Mesodermal cell (in vitro differentiated cells): ENCODE data around the gene DNASE2B.

Source experiments
- H3K27ac ChIP-seq: 2 replicates; pipeline ENCODE4 v1.7.0; 2013; ENCODE audit warnings: mild to moderate bottlenecking, low read depth, low read length, moderate library complexity; ENCODE audit not compliant: severe bottlenecking
- H3K36me3 ChIP-seq: 2 replicates; pipeline ENCODE4 v1.7.1; 2013; ENCODE audit warnings: mild to moderate bottlenecking, low read length, moderate library complexity; ENCODE audit not compliant: control insufficient read depth, insufficient read depth
- H3K4me1 ChIP-seq: one replicate; pipeline ENCODE4 v1.7.1; 2013; ENCODE audit warnings: mild to moderate bottlenecking, low read length; ENCODE audit not compliant: insufficient read depth, control insufficient read depth, poor library complexity, severe bottlenecking
- H3K4me3 ChIP-seq: 2 replicates; pipeline ENCODE4 v1.7.0; 2013; ENCODE audit warnings: low read length, control low read depth, mild to moderate bottlenecking; ENCODE audit not compliant: insufficient read depth, poor library complexity, severe bottlenecking; ENCODE audit errors: extremely low read depth
- H3K9me3 ChIP-seq: 2 replicates; pipeline ENCODE4 v1.7.1; 2013; ENCODE audit warnings: mild to moderate bottlenecking, low read length, moderate library complexity; ENCODE audit not compliant: control insufficient read depth
- WGBS, 2 experiments: methylation state at CpG; one replicate each; pipeline ENCODE4 v1.1.5; 2013; ENCODE audit warnings: missing lambda C conversion rate in 2 of 2; ENCODE audit not compliant: insufficient coverage in 2 of 2; 5-methylcytosine and 5-hydroxymethylcytosine counted together

DNASE2B gene

GRCh38 chr1:84361796-84362195 lies 36.5 kb upstream of the DNASE2B start:
- Histone ChIP-seq H3K9me3 (no peaks in the 10 kb centered on the region), H3K4me1 (peaks cover 15% of the 10 kb centered on the region), H3K36me3 (no peaks in the 10 kb centered on the region), H3K4me3 (no peak overlapping the region), H3K27ac (no peak overlapping the region)
- WGBS, 2 experiments, result 86 to 89% methylated on average over 2 to 3 of the region's 3 CpGs

- no peak overlapping the region for H3K27ac ChIP-seq
- H3K36me3 ChIP-seq, result no peaks in the 10 kb centered on the region
- no peak overlapping the region for H3K4me3 ChIP-seq
- 89 to 93% methylated on average over 3 to 5 of the region's 5 CpGs for WGBS, 2 experiments
- H3K9me3 ChIP-seq, result no peaks in the 10 kb centered on the region
- H3K4me1 ChIP-seq, result peaks cover 15% of the 10 kb centered on the region
Measured at GRCh38 chr1:84363019-84363418, 35.3 kb upstream of the DNASE2B start.

- H3K4me1 ChIP-seq, result peaks cover 15% of the 10 kb centered on the region
- no peaks in the 10 kb centered on the region for H3K9me3 ChIP-seq
- no peaks in the 10 kb centered on the region for H3K36me3 ChIP-seq
- no peak overlapping the region for H3K27ac ChIP-seq
- WGBS, 2 experiments, result 91 to 95% methylated on average over 4 of the region's 5 CpGs
- H3K4me3 ChIP-seq, result no peak overlapping the region
Measured at GRCh38 chr1:84363622-84364021, 34.7 kb upstream of the DNASE2B start.

GRCh38 chr1:84365225-84366221 lies 32.8 kb upstream of the DNASE2B start:
- no peaks in the 10 kb centered on the region for H3K9me3 ChIP-seq
- H3K4me1 ChIP-seq, result peaks cover 15% of the 10 kb centered on the region
- no peaks in the 10 kb centered on the region for H3K36me3 ChIP-seq
- no peak overlapping the region for H3K4me3 ChIP-seq
- 44 to 90% methylated on average over 2 of the region's 3 CpGs for WGBS, 2 experiments
- H3K27ac ChIP-seq, result peak overlapping the region; percentile 83

- Histone ChIP-seq H3K9me3 (no peaks in the 10 kb centered on the region), H3K4me3 (no peak overlapping the region), H3K4me1 (peaks cover 15% of the 10 kb centered on the region), H3K36me3 (no peaks in the 10 kb centered on the region), H3K27ac (no peak overlapping the region)
- no CpG with 5 or more reads among the region's 2 CpGs for WGBS, 2 experiments
Measured at GRCh38 chr1:84366786-84367185, 31.5 kb upstream of the DNASE2B start.

- Histone ChIP-seq H3K4me1 (peaks cover 15% of the 10 kb centered on the region), H3K36me3 (no peaks in the 10 kb centered on the region), H3K4me3 (no peak overlapping the region), H3K9me3 (no peaks in the 10 kb centered on the region), H3K27ac (no peak overlapping the region)
- WGBS, 2 experiments, result 89 to 100% methylated on average over 1 of the region's 1 CpG
Measured at GRCh38 chr1:84367219-84367618, 31.1 kb upstream of the DNASE2B start.

- Histone ChIP-seq H3K4me1 (peaks cover 15% of the 10 kb centered on the region), H3K9me3 (no peaks in the 10 kb centered on the region), H3K4me3 (no peak overlapping the region), H3K36me3 (no peaks in the 10 kb centered on the region), H3K27ac (no peak overlapping the region)
- WGBS, 2 experiments, result 95 to 100% methylated on average over 4 to 5 of the region's 5 CpGs
Measured at GRCh38 chr1:84368441-84368840, 29.8 kb upstream of the DNASE2B start.

- Histone ChIP-seq H3K9me3 (no peaks in the 10 kb centered on the region), H3K4me1 (peaks cover 13% of the 10 kb centered on the region), H3K36me3 (no peaks in the 10 kb centered on the region), H3K27ac (no peak overlapping the region), H3K4me3 (no peak overlapping the region)
- WGBS, 2 experiments, result no CpG with 5 or more reads among the region's 1 CpG
Measured at GRCh38 chr1:84370266-84370665, 28.0 kb upstream of the DNASE2B start.

GRCh38 chr1:84370831-84371394 lies 27.4 kb upstream of the DNASE2B start:
- H3K4me3 ChIP-seq, result no peak overlapping the region
- H3K9me3 ChIP-seq, result no peaks in the 10 kb centered on the region
- H3K27ac ChIP-seq, result no peak overlapping the region
- peaks cover 6% of the 10 kb centered on the region for H3K4me1 ChIP-seq
- no peaks in the 10 kb centered on the region for H3K36me3 ChIP-seq
- WGBS, 2 experiments, result 86 to 96% methylated on average over 4 of the region's 4 CpGs

GRCh38 chr1:84373436-84374141 lies 24.7 kb upstream of the DNASE2B start:
- H3K36me3 ChIP-seq, result no peaks in the 10 kb centered on the region
- no peaks in the 10 kb centered on the region for H3K4me1 ChIP-seq
- no peak overlapping the region for H3K4me3 ChIP-seq
- WGBS, 2 experiments, result 50% methylated on average over 2 of the region's 2 CpGs
- H3K27ac ChIP-seq, result no peak overlapping the region
- no peaks in the 10 kb centered on the region for H3K9me3 ChIP-seq
